H9 (cell line): ENCODE measurements around the gene MAP7. TPM values are rescaled to one million over a fixed set of nuclear protein-coding genes. Genes with fewer than 3 reads are reported as not detected.

Experiments
- DNase-seq: peaks from one replicate; pipeline ENCODE4 v3.0.0-alpha.2; 2017
- H2AFZ ChIP-seq: one replicate; pipeline ENCODE4 v1.6.1; 2013; ENCODE audit warnings: mild to moderate bottlenecking, low read length, control low read depth, moderate library complexity
- H2AK5ac ChIP-seq: 2 replicates; pipeline ENCODE4 v1.6.1; 2013; ENCODE audit warnings: low read length, control low read depth, mixed read lengths; ENCODE audit not compliant: insufficient read length
- H2BK120ac ChIP-seq: one replicate; pipeline ENCODE4 v1.6.1; 2013; ENCODE audit warnings: low read depth, mild to moderate bottlenecking, low read length, control low read depth, inconsistent platforms; ENCODE audit not compliant: poor library complexity, severe bottlenecking
- H2BK12ac ChIP-seq: 2 replicates; pipeline ENCODE4 v1.6.1; 2013; ENCODE audit warnings: low read length, control low read depth, mixed read lengths, low read depth; ENCODE audit not compliant: insufficient read length
- H2BK15ac ChIP-seq: 2 replicates; pipeline ENCODE4 v1.6.1; 2013; ENCODE audit warnings: low read depth, low read length, control low read depth
- H2BK20ac ChIP-seq: one replicate; pipeline ENCODE4 v1.6.1; 2013; ENCODE audit warnings: low read depth, mild to moderate bottlenecking, low read length, control low read depth, inconsistent platforms; ENCODE audit not compliant: poor library complexity, severe bottlenecking
- H2BK5ac ChIP-seq: 2 replicates; pipeline ENCODE4 v1.6.1; 2013; ENCODE audit warnings: low read length, control low read depth, mixed read lengths; ENCODE audit not compliant: insufficient read length
- H3K14ac ChIP-seq: 2 replicates; pipeline ENCODE4 v1.6.1; 2013; ENCODE audit warnings: low read length, control low read depth; ENCODE audit not compliant: insufficient read depth
- H3K18ac ChIP-seq: 2 replicates; pipeline ENCODE4 v1.6.1; 2013; ENCODE audit warnings: low read depth, mild to moderate bottlenecking, mixed read lengths, low read length, control low read depth; ENCODE audit not compliant: insufficient read length
- H3K23ac ChIP-seq: 2 replicates; pipeline ENCODE4 v1.6.1; 2013; ENCODE audit warnings: low read length, control low read depth, mixed read lengths, low read depth; ENCODE audit not compliant: insufficient read length
- H3K23me2 ChIP-seq: 2 replicates; pipeline ENCODE4 v1.6.1; 2013; ENCODE audit warnings: low read depth, mild to moderate bottlenecking, mixed read lengths, low read length, control low read depth; ENCODE audit not compliant: insufficient read length, poor library complexity, severe bottlenecking
- H3K27ac ChIP-seq: 2 replicates; pipeline ENCODE4 v1.5.1; 2013; ENCODE audit warnings: low read length, control low read depth, mixed read lengths, low read depth; ENCODE audit not compliant: insufficient read length
- H3K27me3 ChIP-seq: 2 replicates; pipeline ENCODE4 v1.6.1; 2013; ENCODE audit warnings: low read length, control low read depth, inconsistent platforms; ENCODE audit not compliant: insufficient read depth
- H3K4ac ChIP-seq: 2 replicates; pipeline ENCODE4 v1.6.1; 2013; ENCODE audit warnings: low read depth, mild to moderate bottlenecking, control low read depth, inconsistent platforms, low read length, moderate library complexity
- H3K4me1 ChIP-seq: 2 replicates; pipeline ENCODE4 v1.6.1; 2013; ENCODE audit warnings: low read length, control low read depth, inconsistent platforms; ENCODE audit not compliant: insufficient read depth
- H3K4me2 ChIP-seq: 2 replicates; pipeline ENCODE4 v1.6.1; 2013; ENCODE audit warnings: low read length, control low read depth, mixed read lengths; ENCODE audit not compliant: insufficient read length, insufficient read depth
- H3K56ac ChIP-seq: 2 replicates; pipeline ENCODE4 v1.6.1; 2013; ENCODE audit warnings: low read depth, mild to moderate bottlenecking, mixed read lengths, low read length, control low read depth; ENCODE audit not compliant: insufficient read length
- H3K79me1 ChIP-seq: 2 replicates; pipeline ENCODE4 v1.6.1; 2013; ENCODE audit warnings: low read depth, mild to moderate bottlenecking, moderate library complexity, low read length, control low read depth, inconsistent platforms; ENCODE audit not compliant: insufficient read depth, poor library complexity, severe bottlenecking
- H3K79me2 ChIP-seq: 2 replicates; pipeline ENCODE4 v1.6.1; 2013; ENCODE audit warnings: low read length, control low read depth, inconsistent platforms; ENCODE audit not compliant: insufficient read depth
- H3K9ac ChIP-seq: 2 replicates; pipeline ENCODE4 v1.6.1; 2013; ENCODE audit warnings: low read length, control low read depth, mixed read lengths; ENCODE audit not compliant: insufficient read length; ENCODE audit errors: extremely low read depth
- H3K9me3 ChIP-seq: one replicate; pipeline ENCODE4 v1.6.1; 2013; ENCODE audit warnings: low read depth, low read length, inconsistent platforms; ENCODE audit not compliant: control insufficient read depth
- H3T11ph ChIP-seq: one replicate; pipeline ENCODE4 v1.6.1; 2013; ENCODE audit warnings: mild to moderate bottlenecking, low read length, control low read depth, inconsistent platforms
- H4K20me1 ChIP-seq: one replicate; pipeline ENCODE4 v1.6.1; 2013; ENCODE audit not compliant: control insufficient read depth, insufficient read length, insufficient read depth
- H4K5ac ChIP-seq: 2 replicates; pipeline ENCODE4 v1.6.1; 2013; ENCODE audit warnings: low read depth, mild to moderate bottlenecking, mixed read lengths, low read length, control low read depth; ENCODE audit not compliant: insufficient read length
- H4K8ac ChIP-seq: replicated peaks from 2 replicates; pipeline ENCODE4 v1.6.1; 2013; ENCODE audit warnings: low read length, control low read depth, mixed read lengths, low read depth; ENCODE audit not compliant: insufficient read length
- H4K91ac ChIP-seq: 2 replicates; pipeline ENCODE4 v1.6.1; 2013; ENCODE audit warnings: low read depth, mild to moderate bottlenecking, moderate library complexity, mixed read lengths, low read length, control low read depth; ENCODE audit not compliant: insufficient read length
- H3K27ac Mint-ChIP-seq, 3 experiments: 2 replicates in 2 of 3; 3 replicates in 1 of 3; pipeline ENCODE4 v1.8.0; 2020 to 2021; ENCODE audit warnings: mixed read lengths in 3 of 3, mild to moderate bottlenecking in 1 of 3, moderate library complexity in 1 of 3
- H3K27me3 Mint-ChIP-seq: 2 replicates; pipeline ENCODE4 v1.8.0; 2021; ENCODE audit warnings: low read depth, mild to moderate bottlenecking, moderate library complexity, mixed read lengths
- H3K36me3 Mint-ChIP-seq, 3 experiments: 2 replicates in 2 of 3; 3 replicates in 1 of 3; pipeline ENCODE4 v1.8.0; 2020 to 2021; ENCODE audit warnings: low read depth in 3 of 3, mixed read lengths in 3 of 3; ENCODE audit not compliant: insufficient read depth in 1 of 3
- H3K4me1 Mint-ChIP-seq, 2 experiments: 2 replicates each; pipeline ENCODE4 v1.8.0; 2020; ENCODE audit warnings: mixed read lengths in 2 of 2
- H3K4me3 Mint-ChIP-seq, 2 experiments: 2 replicates in 1 of 2; 3 replicates in 1 of 2; pipeline ENCODE4 v1.8.0; 2020 to 2021; ENCODE audit warnings: mild to moderate bottlenecking in 2 of 2, mixed read lengths in 2 of 2, moderate library complexity in 1 of 2
- H3K9me3 Mint-ChIP-seq, 2 experiments: 2 replicates in 1 of 2; 3 replicates in 1 of 2; pipeline ENCODE4 v1.8.0; 2020; ENCODE audit warnings: mild to moderate bottlenecking in 2 of 2, mixed read lengths in 2 of 2, moderate library complexity in 1 of 2
- WGBS: extraction: QIAGEN DNeasy Blood & Tissue Kit; methylation state at CpG from one replicate; pipeline ENCODE4 v1.1.7; 2013; ENCODE audit warnings: missing lambda C conversion rate, low lambda C conversion rate, mixed read lengths; ENCODE audit not compliant: insufficient read length; ENCODE audit errors: extremely low coverage; 5-methylcytosine and 5-hydroxymethylcytosine counted together
- total RNA-seq: library from RNA; stranded (reverse); gene quantifications from 2 replicates; pipeline ENCODE4 v1.2.1, GENCODE V29; 2021
- TF ChIP-seq, protein P1 (sequence below): fragments of 200-600 bp; sonication (generic); conservative IDR thresholded peaks from 3 replicates; pipeline ENCODE4 v1.8.0; 2021; ENCODE audit warnings: antibody characterized with exemption, mild to moderate bottlenecking

The MAP7 gene
- total RNA-seq, 1 experiment from 2014 or later = 51.1 TPM

DNA sequence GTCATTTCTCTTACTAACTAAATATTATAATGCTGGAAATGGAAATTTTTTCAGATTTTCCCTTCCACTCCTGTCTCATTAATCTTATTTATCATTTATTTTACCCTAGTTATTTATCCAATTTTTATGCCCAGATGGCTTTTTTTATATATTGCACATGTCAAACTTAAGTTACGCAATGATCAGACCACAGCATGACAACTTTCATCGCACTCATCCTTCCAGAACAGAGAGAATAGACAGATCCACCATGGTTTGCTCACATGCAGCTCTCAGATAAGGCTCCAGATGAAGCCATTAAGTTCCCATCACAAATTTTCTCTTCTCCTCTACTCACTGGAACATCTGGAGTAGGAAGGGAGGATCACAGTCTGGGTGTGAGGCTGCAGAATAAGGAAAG, 48.7 kb downstream of the MAP7 start:
- Histone ChIP-seq H3K79me2 (peaks cover 6% of the 10 kb centered on the region; the same call in 1 of the 2 replicates), H4K8ac (no peak overlapping the region), H3K4me1 (peaks cover 17% of the 10 kb centered on the region; the same call in 1 of the 2 replicates)

More for the DNA sequence above, 48.7 kb downstream of the MAP7 start:
- Histone ChIP-seq H2AK5ac (no peak overlapping the region), H3K27me3 (no peaks in the 10 kb centered on the region), H2BK120ac (no peak overlapping the region), H3K4ac (no peak overlapping the region; the same call in 1 of the 2 replicates), H4K5ac (no peak overlapping the region), H3K14ac (no peak overlapping the region), H2AFZ (no peak overlapping the region), H3T11ph (no peak overlapping the region), H3K9me3 (no peaks in the 10 kb centered on the region), H4K20me1 (no peaks in the 10 kb centered on the region), H3K9ac (no peak overlapping the region), H3K18ac (no peak overlapping the region), H2BK5ac (peak overlapping the region; percentile 57), H3K79me1 (no peaks in the 10 kb centered on the region), H3K23me2 (no peaks in the 10 kb centered on the region), H2BK15ac (no peak overlapping the region), H3K56ac (no peak overlapping the region), H3K4me2 (no peak overlapping the region), H3K27ac (peak overlapping the region; percentile 93), H2BK12ac (no peak overlapping the region), H3K23ac (no peak overlapping the region), H2BK20ac (no peak overlapping the region), H4K91ac (no peak overlapping the region)
- Mint-ChIP-seq H3K4me1 (peaks cover 76 to 78% of the 10 kb centered on the region in 2 experiments), H3K9me3 (no peaks in the 10 kb centered on the region), H3K36me3 (no peaks in the 10 kb centered on the region; a peak in 2 of 7 replicates), H3K27ac (peak overlapping the region; percentile 94 to 99 (median 99)), H3K27me3 (no peaks in the 10 kb centered on the region), H3K4me3 (peak overlapping the region in 1 of 2 experiments; percentile 47; a peak in 3 of 5 replicates)
- no peak for DNase-seq
- TF ChIP-seq, protein P1, sequence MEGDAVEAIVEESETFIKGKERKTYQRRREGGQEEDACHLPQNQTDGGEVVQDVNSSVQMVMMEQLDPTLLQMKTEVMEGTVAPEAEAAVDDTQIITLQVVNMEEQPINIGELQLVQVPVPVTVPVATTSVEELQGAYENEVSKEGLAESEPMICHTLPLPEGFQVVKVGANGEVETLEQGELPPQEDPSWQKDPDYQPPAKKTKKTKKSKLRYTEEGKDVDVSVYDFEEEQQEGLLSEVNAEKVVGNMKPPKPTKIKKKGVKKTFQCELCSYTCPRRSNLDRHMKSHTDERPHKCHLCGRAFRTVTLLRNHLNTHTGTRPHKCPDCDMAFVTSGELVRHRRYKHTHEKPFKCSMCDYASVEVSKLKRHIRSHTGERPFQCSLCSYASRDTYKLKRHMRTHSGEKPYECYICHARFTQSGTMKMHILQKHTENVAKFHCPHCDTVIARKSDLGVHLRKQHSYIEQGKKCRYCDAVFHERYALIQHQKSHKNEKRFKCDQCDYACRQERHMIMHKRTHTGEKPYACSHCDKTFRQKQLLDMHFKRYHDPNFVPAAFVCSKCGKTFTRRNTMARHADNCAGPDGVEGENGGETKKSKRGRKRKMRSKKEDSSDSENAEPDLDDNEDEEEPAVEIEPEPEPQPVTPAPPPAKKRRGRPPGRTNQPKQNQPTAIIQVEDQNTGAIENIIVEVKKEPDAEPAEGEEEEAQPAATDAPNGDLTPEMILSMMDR = no peak
- no CpG with 5 or more reads among the region's 2 CpGs for WGBS
